IMR-90 (cell line): Measurements from ENCODE around the gene CALCOCO1. TPM values are rescaled to one million over a fixed set of nuclear protein-coding genes. Genes with fewer than 3 reads are reported as not detected.

Experiments used
- ATAC-seq: fragments of 200-7000 bp; cut with Tn5 transposase; 2 replicates; pipeline ENCODE4 v1.9.1; 2020; ENCODE audit warnings: low read depth, mild to moderate bottlenecking, moderate library complexity
- BruUV-seq: library from RNA; stranded (reverse); fragments of 400-500 nt; replicated peaks from 2 replicates; lab custom pipeline; 2021; lab: Mats Ljungman, UMichigan
- CTCF ChIA-PET: fragments of 300-600 bp; formaldehyde crosslinking; extraction: SDS; loops from one replicate; lab custom pipeline; 2021; ENCODE audit warnings: antibody characterized with exemption; lab: Yijun Ruan, JAX
- POLR2A ChIA-PET: fragments of 300-600 bp; sonication (Branson Sonifier 250); formaldehyde crosslinking; loops from one replicate; lab custom pipeline; 2022; ENCODE audit warnings: antibody characterized with exemption; ENCODE audit not compliant: unreplicated experiment; lab: Charles Lee
- DNase-seq: peaks from one replicate; pipeline ENCODE4 v3.0.0; 2013
- H2AFZ ChIP-seq: replicated peaks from 2 replicates; pipeline ENCODE3; 2013; ENCODE audit warnings: low read length, mild to moderate bottlenecking; ENCODE audit not compliant: poor library complexity
- H2AK5ac ChIP-seq: 2 replicates; pipeline ENCODE4 v1.6.1; 2013; ENCODE audit warnings: low read depth, low read length, inconsistent platforms
- H2AK9ac ChIP-seq: replicated peaks from 2 replicates; pipeline ENCODE3; 2013; ENCODE audit warnings: mild to moderate bottlenecking, low read depth, low read length, moderate library complexity; ENCODE audit not compliant: poor library complexity
- H2BK120ac ChIP-seq: 2 replicates; pipeline ENCODE4 v1.6.1; 2013; ENCODE audit warnings: low read depth, low read length, inconsistent platforms
- H2BK15ac ChIP-seq: 3 replicates; pipeline ENCODE4 v1.6.1; 2013; ENCODE audit warnings: low read depth, low read length, inconsistent platforms
- H2BK20ac ChIP-seq: 2 replicates; pipeline ENCODE4 v1.6.1; 2013; ENCODE audit warnings: low read depth, mild to moderate bottlenecking, inconsistent platforms, low read length, moderate library complexity
- H2BK5ac ChIP-seq: 2 replicates; pipeline ENCODE4 v1.6.1; 2013; ENCODE audit warnings: mild to moderate bottlenecking, low read depth, low read length, inconsistent platforms; ENCODE audit not compliant: poor library complexity, severe bottlenecking
- H3K14ac ChIP-seq: replicated peaks from 2 replicates; pipeline ENCODE4 v1.6.1; 2013; ENCODE audit warnings: low read depth, low read length, inconsistent platforms
- H3K18ac ChIP-seq: 2 replicates; pipeline ENCODE4 v1.6.1; 2013; ENCODE audit warnings: low read depth, low read length, control low read depth
- H3K23ac ChIP-seq: 2 replicates; pipeline ENCODE4 v1.6.1; 2013; ENCODE audit warnings: low read depth, low read length, inconsistent platforms
- H3K27ac ChIP-seq: 2 replicates; pipeline ENCODE4 v1.5.1; 2013; ENCODE audit warnings: mild to moderate bottlenecking, control low read depth, low read length; ENCODE audit not compliant: insufficient read depth
- H3K27me3 ChIP-seq: 2 replicates; pipeline ENCODE4 v1.6.1; 2013; ENCODE audit warnings: low read length; ENCODE audit not compliant: control insufficient read depth, insufficient read depth
- H3K36me3 ChIP-seq: 2 replicates; pipeline ENCODE4 v1.6.1; 2013; ENCODE audit warnings: low read length, mixed read lengths; ENCODE audit not compliant: control insufficient read depth, insufficient read depth
- H3K4ac ChIP-seq: 2 replicates; pipeline ENCODE4 v1.6.1; 2013; ENCODE audit warnings: low read depth, low read length, inconsistent platforms
- H3K4me1 ChIP-seq: 2 replicates; pipeline ENCODE4 v1.6.1; 2013; ENCODE audit warnings: low read length, mixed read lengths; ENCODE audit not compliant: control insufficient read depth, insufficient read depth
- H3K4me2 ChIP-seq: 2 replicates; pipeline ENCODE4 v1.6.1; 2013; ENCODE audit warnings: low read depth, mild to moderate bottlenecking, control low read depth, low read length, moderate library complexity
- H3K4me3 ChIP-seq: 2 replicates; pipeline ENCODE4 v1.5.1; 2013; ENCODE audit warnings: low read depth, mild to moderate bottlenecking, control low read depth, low read length, moderate library complexity; ENCODE audit not compliant: insufficient read depth
- H3K56ac ChIP-seq: 2 replicates; pipeline ENCODE4 v1.6.1; 2013; ENCODE audit warnings: low read length, inconsistent platforms; ENCODE audit not compliant: insufficient read depth; ENCODE audit errors: extremely low read depth
- H3K79me1 ChIP-seq, 2 experiments: 2 replicates each; pipeline ENCODE4 v1.6.1; 2013; ENCODE audit warnings: low read length in 2 of 2, inconsistent platforms in 1 of 2, low read depth in 1 of 2
- H3K9ac ChIP-seq: 2 replicates; pipeline ENCODE4 v1.6.1; 2013; ENCODE audit warnings: low read depth, low read length, control low read depth
- H3K9me1 ChIP-seq: 2 replicates; pipeline ENCODE4 v1.6.1; 2013; ENCODE audit warnings: low read length, inconsistent platforms; ENCODE audit not compliant: insufficient read depth
- H3K9me3 ChIP-seq: 2 replicates; pipeline ENCODE4 v1.6.1; 2013; ENCODE audit warnings: low read length; ENCODE audit not compliant: control insufficient read depth, insufficient read depth
- H4K20me1 ChIP-seq: 2 replicates; pipeline ENCODE4 v1.6.1; 2013; ENCODE audit warnings: low read length, inconsistent platforms; ENCODE audit not compliant: insufficient read depth
- H4K5ac ChIP-seq: 2 replicates; pipeline ENCODE4 v1.6.1; 2013; ENCODE audit warnings: mild to moderate bottlenecking, low read depth, low read length, control low read depth
- H4K8ac ChIP-seq, 2 experiments: 2 replicates each; pipeline ENCODE4 v1.6.1; 2013; ENCODE audit warnings: low read depth in 2 of 2, low read length in 2 of 2, control low read depth in 1 of 2, inconsistent platforms in 1 of 2
- H4K91ac ChIP-seq: 2 replicates; pipeline ENCODE4 v1.6.1; 2013; ENCODE audit warnings: low read depth, low read length, inconsistent platforms; ENCODE audit not compliant: insufficient read depth
- MAFK ChIP-seq: IDR thresholded peaks from 2 replicates; pipeline ENCODE4 v1.6.1; 2012; ENCODE audit warnings: low read depth, low read length, improper control_type of control experiment
- USF2 ChIP-seq: fragments of 150-350 bp; IDR thresholded peaks from 2 replicates; pipeline ENCODE4 v1.6.1; 2017; ENCODE audit warnings: mild to moderate bottlenecking, antibody characterized with exemption, low read length, low read depth
- WGBS, 2 experiments: methylation state at CpG; one replicate each; pipeline versions ENCODE4 v1.1.5 to v1.1.7; 2013; ENCODE audit warnings: missing lambda C conversion rate in 2 of 2; ENCODE audit not compliant: insufficient read length in 1 of 2; ENCODE audit errors: extremely low coverage in 2 of 2; 5-methylcytosine and 5-hydroxymethylcytosine counted together
- dilution Hi-C: fragments of 300-500 bp; cut with HindIII; formaldehyde crosslinking; loops from one replicate; pipeline ENCODE4 v1.14.3; 2018; ENCODE audit warnings: low sequenced_read_pairs; ENCODE audit not compliant: unreplicated experiment
- in situ Hi-C: fragments of 300-500 bp; cut with MboI; formaldehyde crosslinking; loops from 3 replicates; pipeline ENCODE4 v1.14.3; 2019; ENCODE audit warnings: low sequenced_read_pairs, inconsistent platforms, mixed read lengths
- intact Hi-C: fragments of 100-400 bp; cut with micrococcal nuclease; formaldehyde crosslinking; loops from 2 replicates; pipeline ENCODE4 v1.10.0; 2022
- polyA plus RNA-seq, 3 experiments: library from polyadenylated mRNA; depleted of rRNA; stranded (reverse); fragments of >200 nt; gene quantifications; 2 replicates each; pipeline ENCODE4 v1.2.3, GENCODE V29; 2012; ENCODE audit warnings: low replicate concordance in 1 of 3
- total RNA-seq: library from RNA; depleted of rRNA; stranded (reverse); fragments of >200 nt; gene quantifications from 2 replicates; pipeline ENCODE4 v1.2.3, GENCODE V29; 2012

Gene CALCOCO1
- total and polyA plus RNA-seq, 2 of the 4 experiments (the other 2 are of a cell fraction) = 156 to 169 TPM

- Histone ChIP-seq H2BK15ac (peak overlapping the region; percentile 44; the same call in 1 of the 3 replicates), H3K9me1 (peaks cover 13% of the 10 kb centered on the region), H3K79me1 (no peaks in the 10 kb centered on the region), H2BK5ac (no peak overlapping the region), H3K4me2 (no peak overlapping the region), H2AK5ac (peak overlapping the region; percentile 50; the same call in 1 of the 2 replicates), H3K4me3 (no peak overlapping the region), H3K9ac (no peak overlapping the region), H4K8ac (no peak overlapping the region), H3K18ac (no peak overlapping the region), H3K23ac (no peak overlapping the region), H4K5ac (no peak overlapping the region), H3K27ac (no peak overlapping the region), H2AFZ (no peak overlapping the region), H4K20me1 (no peaks in the 10 kb centered on the region), H3K27me3 (peaks cover 14% of the 10 kb centered on the region; the same call in 1 of the 2 replicates), H2BK120ac (no peak overlapping the region), H3K4ac (0 out of 2 replicates have a peak overlapping the region, but pooled peaks have one; percentile 26), H3K4me1 (peaks cover 13% of the 10 kb centered on the region), H4K91ac (peak overlapping the region; percentile 14; the same call in 1 of the 2 replicates), H3K14ac (no peak overlapping the region; the same call in 1 of the 2 replicates), H2AK9ac (no peak overlapping the region), H3K36me3 (no peaks in the 10 kb centered on the region), H3K9me3 (no peaks in the 10 kb centered on the region), H2BK20ac (0 out of 2 replicates have a peak overlapping the region, but pooled peaks have one; percentile 12), H3K56ac (no peak overlapping the region)
- peak; percentile 46 for DNase-seq
- TF ChIP-seq USF2 = no peak
- no peak for TF ChIP-seq MAFK
- WGBS, 2 experiments = no CpG with 5 or more reads among the region's 3 CpGs
- in situ Hi-C loops = loop anchor here (10.0 kb wide), 1 partner anchor 228 kb away; no protein-coding TSS in a partner anchor
- ATAC-seq = no peak
- dilution Hi-C loops = no loop called here
- no TSS peak for BruUV-seq
- CTCF ChIA-PET = interaction anchor here (2.4 kb wide), 1 partner anchor 9 kb away, joined by 14 read pairs; no protein-coding TSS in a partner anchor
- POLR2A ChIA-PET = no interaction called here
- intact Hi-C loops = loop anchor here (5.0 kb wide), 1 partner anchor 220 kb away; the partner anchor contains the start of gene HOXC10
Observed at GRCh38 chr12:53766881-53767280, 39.6 kb upstream of the CALCOCO1 start.
